Tibial nerve (tissue), 3 donors: ENCODE results near the gene SYPL1.

Experiments
- POLR2A ChIP-seq, 2 donors: fragments of 450-650 bp; IDR thresholded peaks; one replicate each; pipeline ENCODE4 v1.6.1; 2017; ENCODE audit warnings: antibody characterized with exemption in 2 of 2, mild to moderate bottlenecking in 2 of 2, moderate library complexity in 2 of 2
- TF ChIP-seq, protein P1 (sequence below), 5 experiments: fragments of 200-600 bp in 3 of 5; fragments of 450-650 bp in 2 of 5; sonication (generic) in 3 of 5; IDR thresholded peaks; one replicate each; pipeline ENCODE4 v1.5.1; 2016 to 2019; ENCODE audit warnings: antibody characterized with exemption in 5 of 5, mild to moderate bottlenecking in 3 of 5, moderate library complexity in 2 of 5

DNA sequence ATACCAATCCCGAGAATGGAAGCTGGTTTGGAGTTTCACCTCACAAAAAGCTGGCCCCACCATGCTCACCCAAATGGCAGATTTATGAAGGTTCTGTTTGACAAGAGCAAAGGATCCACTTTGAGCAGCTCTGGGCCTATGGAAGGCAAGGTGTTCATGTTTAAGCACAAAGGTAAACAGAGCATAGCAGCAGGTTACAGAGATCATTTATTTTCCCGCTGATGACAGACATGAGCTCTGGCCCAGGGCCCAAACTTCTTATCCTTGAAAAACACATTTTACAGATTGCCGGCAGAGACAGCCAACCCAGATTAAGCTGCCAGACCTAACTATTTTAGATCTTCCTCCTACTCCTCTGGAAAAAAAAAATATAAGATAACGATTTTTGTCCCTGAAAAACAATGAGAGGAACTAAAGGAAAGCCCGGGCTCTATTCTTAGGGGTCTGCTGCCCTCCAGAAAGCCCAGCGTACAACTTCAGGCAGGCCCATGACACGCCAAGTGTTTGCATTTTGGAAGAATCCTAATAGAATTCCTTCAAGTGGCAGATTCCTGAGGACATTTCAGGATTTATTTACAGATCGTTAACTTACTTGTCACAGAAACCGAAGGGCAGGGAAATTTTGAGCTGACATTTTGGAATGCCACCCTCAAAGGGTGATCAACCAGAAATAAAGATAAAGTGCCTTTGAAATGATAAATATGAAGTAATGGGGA, 40.0 kb downstream of the SYPL1 start:
- TF ChIP-seq POLR2A (IDR thresholded peaks at IDR 0.05): no peak
- TF ChIP-seq, protein P1, sequence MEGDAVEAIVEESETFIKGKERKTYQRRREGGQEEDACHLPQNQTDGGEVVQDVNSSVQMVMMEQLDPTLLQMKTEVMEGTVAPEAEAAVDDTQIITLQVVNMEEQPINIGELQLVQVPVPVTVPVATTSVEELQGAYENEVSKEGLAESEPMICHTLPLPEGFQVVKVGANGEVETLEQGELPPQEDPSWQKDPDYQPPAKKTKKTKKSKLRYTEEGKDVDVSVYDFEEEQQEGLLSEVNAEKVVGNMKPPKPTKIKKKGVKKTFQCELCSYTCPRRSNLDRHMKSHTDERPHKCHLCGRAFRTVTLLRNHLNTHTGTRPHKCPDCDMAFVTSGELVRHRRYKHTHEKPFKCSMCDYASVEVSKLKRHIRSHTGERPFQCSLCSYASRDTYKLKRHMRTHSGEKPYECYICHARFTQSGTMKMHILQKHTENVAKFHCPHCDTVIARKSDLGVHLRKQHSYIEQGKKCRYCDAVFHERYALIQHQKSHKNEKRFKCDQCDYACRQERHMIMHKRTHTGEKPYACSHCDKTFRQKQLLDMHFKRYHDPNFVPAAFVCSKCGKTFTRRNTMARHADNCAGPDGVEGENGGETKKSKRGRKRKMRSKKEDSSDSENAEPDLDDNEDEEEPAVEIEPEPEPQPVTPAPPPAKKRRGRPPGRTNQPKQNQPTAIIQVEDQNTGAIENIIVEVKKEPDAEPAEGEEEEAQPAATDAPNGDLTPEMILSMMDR (IDR thresholded peaks at IDR 0.05): no peak
